Measurements from ENCODE around the gene CERK. TPM values are rescaled to one million over a fixed set of nuclear protein-coding genes. Genes with fewer than 3 reads are reported as not detected.

The CERK gene
- total and polyA plus RNA-seq, 7 donors = 23.9 to 45.5 (median 28.2) TPM

- H3K36me3 ChIP-seq = peaks cover 0 to 77% (median 20%) of the 10 kb centered on the region in 4 donors
- TF ChIP-seq CTCF (IDR thresholded peaks at IDR 0.05) (no peak), POLR2AphosphoS5 (IDR thresholded peaks at IDR 0.05) (no peak), EP300 (IDR thresholded peaks at IDR 0.05) (no peak), POLR2A (IDR thresholded peaks at IDR 0.05) (no peak)
- intact Hi-C loops (cut with DNase I) = no loop called here
- no peaks in the 10 kb centered on the region for H3K4me1 ChIP-seq
- no peaks in the 10 kb centered on the region for H3K9me3 ChIP-seq
- WGBS, 2 donors = 93 to 94% methylated on average over 9 of the region's 9 CpGs
- no peaks in the 10 kb centered on the region for H3K27me3 ChIP-seq
- no peak overlapping the region for H3K27ac ChIP-seq
- no peak for DNase-seq
- no peak overlapping the region for H3K4me3 ChIP-seq
Measured at GRCh38 chr22:46669201-46669600, 68.9 kb downstream of the CERK start.

GRCh38 chr22:46668116-46668515 is 69.9 kb downstream of the CERK start:
- intact Hi-C loops (cut with DNase I) = no loop called here
- Histone ChIP-seq H3K27ac (no peak overlapping the region), H3K4me1 (no peaks in the 10 kb centered on the region), H3K9me3 (no peaks in the 10 kb centered on the region), H3K27me3 (no peaks in the 10 kb centered on the region), H3K36me3 (peaks cover 0 to 77% (median 17%) of the 10 kb centered on the region in 4 donors), H3K4me3 (no peak overlapping the region)
- TF ChIP-seq CTCF (IDR thresholded peaks at IDR 0.05) = no peak
- no peak for TF ChIP-seq POLR2AphosphoS5 (IDR thresholded peaks at IDR 0.05)
- TF ChIP-seq EP300 (IDR thresholded peaks at IDR 0.05) = no peak
- no peak for TF ChIP-seq POLR2A (IDR thresholded peaks at IDR 0.05)
- 80 to 87% methylated on average over 24 of the region's 24 CpGs for WGBS, 2 donors
- DNase-seq = no peak

- H3K27me3 ChIP-seq = no peaks in the 10 kb centered on the region
- H3K27ac ChIP-seq = no peak overlapping the region
- TF ChIP-seq CTCF (IDR thresholded peaks at IDR 0.05) (no peak), POLR2AphosphoS5 (IDR thresholded peaks at IDR 0.05) (no peak), POLR2A (IDR thresholded peaks at IDR 0.05) (no peak), EP300 (IDR thresholded peaks at IDR 0.05) (no peak)
- no peak for DNase-seq
- WGBS, 2 donors = 73 to 86% methylated on average over 10 of the region's 10 CpGs
- H3K4me3 ChIP-seq = no peak overlapping the region
- H3K36me3 ChIP-seq = peaks cover 0 to 81% (median 17%) of the 10 kb centered on the region in 4 donors
- no peaks in the 10 kb centered on the region for H3K4me1 ChIP-seq
- intact Hi-C loops (cut with DNase I) = no loop called here
- no peaks in the 10 kb centered on the region for H3K9me3 ChIP-seq
Measured at GRCh38 chr22:46667245-46667623, 70.8 kb downstream of the CERK start.

GRCh38 chr22:46666577-46667244 is 71.3 kb downstream of the CERK start:
- Histone ChIP-seq H3K9me3 (no peaks in the 10 kb centered on the region), H3K27me3 (no peaks in the 10 kb centered on the region), H3K27ac (no peak overlapping the region), H3K4me1 (no peaks in the 10 kb centered on the region), H3K4me3 (no peak overlapping the region), H3K36me3 (peaks cover 0 to 86% (median 17%) of the 10 kb centered on the region in 4 donors)
- no peak for TF ChIP-seq CTCF (IDR thresholded peaks at IDR 0.05)
- TF ChIP-seq POLR2A (IDR thresholded peaks at IDR 0.05) = no peak
- TF ChIP-seq POLR2AphosphoS5 (IDR thresholded peaks at IDR 0.05) = no peak
- TF ChIP-seq EP300 (IDR thresholded peaks at IDR 0.05) = no peak
- intact Hi-C loops (cut with DNase I) = no loop called here
- WGBS, 2 donors = 97% methylated on average over 17 of the region's 17 CpGs
- DNase-seq = no peak
